ENCODE data around the gene RNU6-9. TPM values are rescaled to one million over a fixed set of nuclear protein-coding genes. Genes with fewer than 3 reads are reported as not detected.
A peak's percentile ranks its signal among the peaks of the same experiment; 100 is the strongest.

RNU6-9 gene
- total RNA-seq, 1 experiment from 2014 or later = not detected

DNA sequence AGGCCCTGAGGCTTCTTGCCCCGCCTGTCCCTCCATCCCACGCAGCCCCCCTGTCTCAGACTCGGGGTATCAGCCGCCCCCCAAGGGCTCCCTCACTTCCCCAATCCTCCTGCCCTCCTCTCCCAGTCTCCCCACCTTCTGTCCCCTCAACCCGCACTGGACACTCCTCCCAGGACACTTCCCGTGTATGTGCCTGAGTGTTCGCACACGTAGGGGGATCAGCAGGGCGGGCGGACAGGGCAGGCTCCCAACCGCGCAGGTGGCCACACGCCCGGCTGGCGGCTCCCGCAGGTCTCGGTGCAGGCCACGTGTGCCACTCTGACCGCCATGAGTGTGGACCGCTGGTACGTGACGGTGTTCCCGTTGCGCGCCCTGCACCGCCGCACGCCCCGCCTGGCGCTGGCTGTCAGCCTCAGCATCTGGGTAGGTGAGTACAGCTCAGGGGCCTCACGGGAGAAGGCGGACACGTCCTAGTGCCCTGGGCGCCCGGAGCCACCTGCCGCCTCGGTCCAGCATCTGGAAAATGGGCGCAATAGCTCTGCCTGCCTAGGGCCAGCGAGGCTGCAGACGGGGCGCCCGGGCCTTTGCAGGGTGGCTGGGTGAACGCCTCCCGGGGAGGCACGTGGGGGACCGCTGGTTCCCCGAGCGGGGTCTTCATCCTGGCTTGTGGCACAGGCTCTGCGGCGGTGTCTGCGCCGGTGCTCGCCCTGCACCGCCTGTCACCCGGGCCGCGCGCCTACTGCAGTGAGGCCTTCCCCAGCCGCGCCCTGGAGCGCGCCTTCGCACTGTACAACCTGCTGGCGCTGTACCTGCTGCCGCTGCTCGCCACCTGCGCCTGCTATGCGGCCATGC lies 26.1 kb downstream of the RNU6-9 start:
- H4K20me1 ChIP-seq (ENCODE audit: low read length) = no peaks in the 10 kb centered on the region
- BruUV-seq (replicated peaks) = no TSS peak
- H3K27me3 ChIP-seq (ENCODE audit: low read length) = peaks cover 7% of the 10 kb centered on the region; the same call in 1 of the 2 replicates
- 0 out of 2 replicates have a peak overlapping the region, but pooled peaks have one; percentile 38 for H2AFZ ChIP-seq (ENCODE audit: low read length)
- DNase-seq = peak; percentile 38
- H3K4me3 ChIP-seq (ENCODE audit: low read length) = peak overlapping the region; percentile 61
- H3K4me1 ChIP-seq (ENCODE audit: insufficient read depth, low read length) = peaks cover 4% of the 10 kb centered on the region; the same call in 1 of the 2 replicates
- intact Hi-C loops (cut with micrococcal nuclease) = no loop called here
- no peak overlapping the region for H3K27ac ChIP-seq (ENCODE audit: low read length)
- H3K79me2 ChIP-seq (ENCODE audit: low read length) = no peaks in the 10 kb centered on the region
- ChIA-PET CTCF (no interaction called here), POLR2A (ENCODE audit: unreplicated experiment) (no interaction called here)
- peak; percentile 44 for ATAC-seq
- H3K9me3 ChIP-seq (ENCODE audit: low read length) = no peaks in the 10 kb centered on the region
- peak overlapping the region; percentile 70 for H3K4me2 ChIP-seq (ENCODE audit: low read length)
- no peaks in the 10 kb centered on the region for H3K36me3 ChIP-seq (ENCODE audit: low read depth, low read length)
- H3K9ac ChIP-seq (ENCODE audit: low read length) = no peak overlapping the region
- H3F3A ChIP-seq (ENCODE audit: low read length, unreplicated experiment) = no peaks in the 10 kb centered on the region
- TF ChIP-seq, protein P1, sequence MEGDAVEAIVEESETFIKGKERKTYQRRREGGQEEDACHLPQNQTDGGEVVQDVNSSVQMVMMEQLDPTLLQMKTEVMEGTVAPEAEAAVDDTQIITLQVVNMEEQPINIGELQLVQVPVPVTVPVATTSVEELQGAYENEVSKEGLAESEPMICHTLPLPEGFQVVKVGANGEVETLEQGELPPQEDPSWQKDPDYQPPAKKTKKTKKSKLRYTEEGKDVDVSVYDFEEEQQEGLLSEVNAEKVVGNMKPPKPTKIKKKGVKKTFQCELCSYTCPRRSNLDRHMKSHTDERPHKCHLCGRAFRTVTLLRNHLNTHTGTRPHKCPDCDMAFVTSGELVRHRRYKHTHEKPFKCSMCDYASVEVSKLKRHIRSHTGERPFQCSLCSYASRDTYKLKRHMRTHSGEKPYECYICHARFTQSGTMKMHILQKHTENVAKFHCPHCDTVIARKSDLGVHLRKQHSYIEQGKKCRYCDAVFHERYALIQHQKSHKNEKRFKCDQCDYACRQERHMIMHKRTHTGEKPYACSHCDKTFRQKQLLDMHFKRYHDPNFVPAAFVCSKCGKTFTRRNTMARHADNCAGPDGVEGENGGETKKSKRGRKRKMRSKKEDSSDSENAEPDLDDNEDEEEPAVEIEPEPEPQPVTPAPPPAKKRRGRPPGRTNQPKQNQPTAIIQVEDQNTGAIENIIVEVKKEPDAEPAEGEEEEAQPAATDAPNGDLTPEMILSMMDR (conservative IDR thresholded peaks at IDR 0.05; ENCODE audit: low read depth, low read length) = no peak
- TF ChIP-seq EZH2phosphoT487 (IDR thresholded peaks at IDR 0.05; ENCODE audit: borderline replicate concordance, low read length) = peak; percentile 87
- TF ChIP-seq EZH2 (IDR thresholded peaks at IDR 0.05; ENCODE audit: low read length, unreplicated experiment) = no peak
- H3K9me2 ChIP-seq (replicated peaks; ENCODE audit: low read length) = no peaks in the 10 kb centered on the region

DNA sequence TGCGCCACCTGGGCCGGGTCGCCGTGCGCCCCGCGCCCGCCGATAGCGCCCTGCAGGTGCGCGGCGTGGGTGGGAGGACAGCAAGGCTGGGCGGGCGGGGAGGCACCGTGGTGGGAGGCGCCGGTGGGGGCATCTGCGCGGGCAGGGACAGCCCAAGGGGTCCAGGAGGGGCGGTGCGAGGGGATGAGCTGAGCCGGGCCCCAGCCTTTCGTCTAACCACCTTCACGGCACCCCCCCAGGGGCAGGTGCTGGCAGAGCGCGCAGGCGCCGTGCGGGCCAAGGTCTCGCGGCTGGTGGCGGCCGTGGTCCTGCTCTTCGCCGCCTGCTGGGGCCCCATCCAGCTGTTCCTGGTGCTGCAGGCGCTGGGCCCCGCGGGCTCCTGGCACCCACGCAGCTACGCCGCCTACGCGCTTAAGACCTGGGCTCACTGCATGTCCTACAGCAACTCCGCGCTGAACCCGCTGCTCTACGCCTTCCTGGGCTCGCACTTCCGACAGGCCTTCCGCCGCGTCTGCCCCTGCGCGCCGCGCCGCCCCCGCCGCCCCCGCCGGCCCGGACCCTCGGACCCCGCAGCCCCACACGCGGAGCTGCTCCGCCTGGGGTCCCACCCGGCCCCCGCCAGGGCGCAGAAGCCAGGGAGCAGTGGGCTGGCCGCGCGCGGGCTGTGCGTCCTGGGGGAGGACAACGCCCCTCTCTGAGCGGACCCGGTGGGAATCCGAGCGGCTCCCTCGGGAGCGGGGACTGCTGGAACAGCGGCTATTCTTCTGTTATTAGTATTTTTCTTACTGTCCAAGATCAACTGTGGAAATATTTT lies 27.0 kb downstream of the RNU6-9 start:
- H3K9me3 ChIP-seq (ENCODE audit: low read length) = no peaks in the 10 kb centered on the region
- DNase-seq (peak; percentile 38), ATAC-seq (peak; percentile 31)
- no TSS peak for BruUV-seq (replicated peaks)
- peak overlapping the region; percentile 70 for H3K4me2 ChIP-seq (ENCODE audit: low read length)
- POLR2A ChIA-PET (ENCODE audit: unreplicated experiment) = no interaction called here
- H3K4me1 ChIP-seq (ENCODE audit: insufficient read depth, low read length) = peaks cover 4% of the 10 kb centered on the region; the same call in 1 of the 2 replicates
- TF ChIP-seq, protein P1 (conservative IDR thresholded peaks at IDR 0.05; ENCODE audit: low read depth, low read length) = no peak
- no peak for TF ChIP-seq EZH2phosphoT487 (IDR thresholded peaks at IDR 0.05; ENCODE audit: borderline replicate concordance, low read length)
- no peak overlapping the region for H3K9ac ChIP-seq (ENCODE audit: low read length)
- H3K79me2 ChIP-seq (ENCODE audit: low read length) = no peaks in the 10 kb centered on the region
- H3K4me3 ChIP-seq (ENCODE audit: low read length) = peak overlapping the region; percentile 61
- no peaks in the 10 kb centered on the region for H3F3A ChIP-seq (ENCODE audit: low read length, unreplicated experiment)
- H3K9me2 ChIP-seq (replicated peaks; ENCODE audit: low read length) = no peaks in the 10 kb centered on the region
- no peaks in the 10 kb centered on the region for H3K36me3 ChIP-seq (ENCODE audit: low read depth, low read length)
- H4K20me1 ChIP-seq (ENCODE audit: low read length) = no peaks in the 10 kb centered on the region
- peak overlapping the region; percentile 63 for H2AFZ ChIP-seq (ENCODE audit: low read length)
- peaks cover 7% of the 10 kb centered on the region; the same call in 1 of the 2 replicates for H3K27me3 ChIP-seq (ENCODE audit: low read length)
- CTCF ChIA-PET = no interaction called here
- no peak overlapping the region for H3K27ac ChIP-seq (ENCODE audit: low read length)
- intact Hi-C loops (cut with micrococcal nuclease) = no loop called here
